Endometrial microvascular endothelial cells (primary cell): ENCODE data around the gene CDNF. TPM values are rescaled to one million over a fixed set of nuclear protein-coding genes. Genes with fewer than 3 reads are reported as not detected.

Experiments used
- in situ Hi-C: cut with HindIII; loops from 2 replicates; pipeline ENCODE4 v1.10.0; 2017; ENCODE audit warnings: low sequenced_read_pairs, low pct_unique_long_range_greater_than_20kb; ENCODE audit errors: inconsistent ontology term
- total RNA-seq: library from RNA; depleted of rRNA; stranded (reverse); fragments of >200 nt; gene quantifications from one replicate; pipeline ENCODE4 v1.2.3, GENCODE V29; 2015; ENCODE audit errors: inconsistent ontology term

Gene CDNF
- total RNA-seq, 1 donor from 2014 or later = not detected

DNA sequence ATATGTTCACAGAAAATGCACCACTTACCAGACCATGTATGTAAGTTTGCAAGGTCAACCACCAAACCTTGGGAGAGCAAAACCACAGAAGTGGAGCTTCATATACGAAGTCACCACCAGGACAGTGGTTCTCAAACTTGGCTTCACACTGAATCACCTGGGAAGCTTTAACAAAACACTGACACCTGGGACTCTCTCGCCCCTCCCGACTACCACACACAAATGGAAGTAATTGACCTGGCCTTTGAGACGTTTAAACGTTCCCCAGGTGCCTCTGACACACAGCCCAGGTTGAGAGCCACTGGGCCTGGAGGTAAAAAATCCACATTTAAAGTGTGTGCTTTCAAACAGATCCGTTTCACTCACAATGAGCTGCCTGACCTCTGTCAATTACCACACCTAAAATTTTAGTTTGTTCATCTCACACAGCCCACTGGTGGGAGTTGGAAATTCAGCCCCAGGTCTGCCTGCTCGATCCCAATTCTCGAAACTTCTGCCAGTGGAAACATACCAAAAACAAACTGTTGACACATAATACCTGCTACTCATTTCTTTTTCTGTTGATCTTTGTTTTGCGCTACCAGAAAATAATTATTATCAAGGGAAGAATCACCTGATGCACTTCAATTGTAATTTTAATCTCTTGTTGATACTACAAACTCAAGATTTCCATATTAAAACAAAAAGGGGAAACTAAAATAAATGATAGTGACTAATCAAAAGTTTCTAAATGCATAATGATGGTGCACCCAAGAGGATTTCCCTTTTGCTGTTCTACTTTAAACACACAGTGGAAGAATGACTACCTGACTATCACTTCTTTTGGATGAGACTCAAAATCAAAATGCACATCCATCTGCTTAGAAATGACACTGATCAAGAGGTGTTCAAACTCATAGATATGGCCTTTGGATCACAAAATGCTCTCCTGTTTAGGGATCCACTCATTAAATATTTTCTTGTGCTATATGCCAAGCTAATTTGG is 26.6 kb downstream of the CDNF start:
- in situ Hi-C loops = no loop called here

DNA sequence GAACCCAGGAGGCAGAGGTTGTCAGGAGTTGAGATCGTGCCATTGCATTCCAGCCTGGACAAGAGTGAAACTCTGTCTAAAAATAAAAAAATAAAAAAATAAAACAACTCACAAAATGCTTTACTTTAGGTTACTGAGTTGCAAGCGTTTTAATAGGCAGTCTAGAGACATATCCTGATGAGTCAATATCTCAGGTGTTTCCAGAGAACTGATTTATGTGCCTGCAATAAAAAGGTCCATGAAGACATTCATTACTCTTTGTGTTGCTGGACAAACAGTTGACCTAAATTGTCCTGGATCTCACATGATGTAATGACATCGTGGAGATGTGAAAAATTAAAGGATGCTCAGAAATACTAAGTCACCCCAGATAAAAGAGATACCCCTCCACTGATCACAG is 31.5 kb downstream of the CDNF start:
- in situ Hi-C loops = no loop called here

DNA sequence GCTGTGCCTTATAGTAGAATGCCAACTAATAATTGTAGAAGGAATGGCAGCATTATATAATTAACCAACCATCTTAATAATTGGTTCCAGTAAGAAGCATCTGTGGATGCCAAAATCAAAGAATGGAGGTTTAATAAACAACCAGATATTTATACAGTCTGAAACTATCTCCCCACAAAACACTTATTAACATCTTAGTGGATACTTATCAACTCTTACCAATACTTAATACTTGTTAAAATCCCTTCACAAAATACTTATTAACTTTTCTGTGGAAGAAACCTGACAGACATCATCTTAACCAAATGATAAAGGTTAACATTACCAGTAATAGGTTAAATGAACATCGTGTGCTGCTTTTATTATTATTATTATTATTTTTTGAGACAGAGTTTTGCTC is 34.0 kb downstream of the CDNF start:
- in situ Hi-C loops = no loop called here

DNA sequence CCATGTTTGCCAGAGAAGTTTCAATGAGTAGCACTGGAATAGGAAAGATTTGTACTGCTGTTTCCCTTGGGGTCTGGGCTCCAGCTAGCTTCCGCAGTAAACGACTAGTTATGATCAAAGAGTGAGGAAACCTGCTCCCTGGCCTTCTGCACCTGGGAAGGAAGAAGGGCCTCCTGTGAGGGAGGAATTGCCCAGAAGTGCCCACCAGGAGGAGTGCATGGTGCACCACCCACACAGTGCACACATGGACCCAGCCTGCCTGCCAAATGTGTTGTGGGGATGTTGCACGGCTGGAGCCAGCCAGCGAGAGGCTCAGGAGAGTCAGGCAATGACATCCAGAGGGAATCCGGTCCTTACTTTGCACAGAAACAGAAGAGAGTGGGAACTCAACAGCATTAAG is 36.1 kb downstream of the CDNF start:
- in situ Hi-C loops = no loop called here

DNA sequence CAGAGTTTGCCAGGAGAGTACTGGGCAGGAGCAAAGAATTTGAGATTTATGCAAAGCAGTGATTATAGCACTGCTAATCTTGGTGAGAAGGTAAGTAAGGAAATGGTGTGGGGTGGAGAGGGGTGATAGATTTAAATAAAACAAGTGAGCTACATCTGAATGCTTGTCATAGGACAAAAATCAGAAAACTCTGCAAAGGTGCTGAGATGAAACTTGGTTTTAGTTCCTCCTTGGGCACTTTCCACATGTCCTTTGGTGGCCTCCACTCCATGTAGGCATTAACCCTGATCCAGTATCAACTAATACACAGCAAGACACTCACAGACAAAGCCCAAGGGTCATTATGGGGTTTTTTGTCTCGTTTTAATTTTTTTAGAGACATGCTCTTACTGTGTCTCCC is 37.4 kb downstream of the CDNF start:
- in situ Hi-C loops = no loop called here

DNA sequence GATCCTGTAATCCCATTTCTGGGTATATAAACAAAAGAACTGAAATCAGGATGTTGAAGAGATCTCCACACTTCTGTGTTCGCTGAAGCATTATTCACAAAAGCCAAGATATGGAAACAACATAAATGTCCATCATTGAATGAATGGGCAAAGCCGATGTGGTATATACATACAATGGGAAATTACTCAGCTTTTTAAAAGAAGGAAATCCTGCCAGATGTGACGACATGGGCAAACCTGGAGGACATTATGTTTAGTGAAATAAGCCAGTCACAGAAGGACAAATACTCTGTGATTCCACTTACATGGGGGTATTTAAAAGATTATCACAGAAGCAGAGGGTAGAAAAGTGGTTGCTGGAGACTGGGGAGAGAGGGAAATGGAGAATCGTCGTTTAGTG is 39.2 kb downstream of the CDNF start:
- in situ Hi-C loops = loop anchor here (25.0 kb wide), 1 partner anchor 211 kb away; no protein-coding TSS in a partner anchor

DNA sequence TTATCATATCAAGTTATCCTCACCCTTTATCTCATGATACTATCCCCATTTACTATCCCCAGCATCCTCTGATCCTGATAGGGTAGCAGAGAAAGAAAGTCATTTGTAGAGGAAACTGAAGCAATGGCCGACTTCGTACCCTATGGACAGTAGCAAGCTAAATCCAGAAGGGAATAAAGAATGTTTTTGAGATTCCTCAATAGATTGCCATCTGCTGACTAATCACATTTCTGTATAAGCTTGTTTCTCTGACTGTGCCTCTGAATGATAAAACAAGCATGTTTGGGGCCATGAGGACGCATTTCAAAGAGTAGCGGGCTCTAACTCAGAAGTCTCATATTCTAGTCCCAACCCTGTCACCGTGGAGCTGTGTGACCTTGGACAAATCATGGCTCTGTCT is 49.9 kb downstream of the CDNF start:
- in situ Hi-C loops = loop anchor here (25.0 kb wide), 1 partner anchor 201 kb away; no protein-coding TSS in a partner anchor

DNA sequence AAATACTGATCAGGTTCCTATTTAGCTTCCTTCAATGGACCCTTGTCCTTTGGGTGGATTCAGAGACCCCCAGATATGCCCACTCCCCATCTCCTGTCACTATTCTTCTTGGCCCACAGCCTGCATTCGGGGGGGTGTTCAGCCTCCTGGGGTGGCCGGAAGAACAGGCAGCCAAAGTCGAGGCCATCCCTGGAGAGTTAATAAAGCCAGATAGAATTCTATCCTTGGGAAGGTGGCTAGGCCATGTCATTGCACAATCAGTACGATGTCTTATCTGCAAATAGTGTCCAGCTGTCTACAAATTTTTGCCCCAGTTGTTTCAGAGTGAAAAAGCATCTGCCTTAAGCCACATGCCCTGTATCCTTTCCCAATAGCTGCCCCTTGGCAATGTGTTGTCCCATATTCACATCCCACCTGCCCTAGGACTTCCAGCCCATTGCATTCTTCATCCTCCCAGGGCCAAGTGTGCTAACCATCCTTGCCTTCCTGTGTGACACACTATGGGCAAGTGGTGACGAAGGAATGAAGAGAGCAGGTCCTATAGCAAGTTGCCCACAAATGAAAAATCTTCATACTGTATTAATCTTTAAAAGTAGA is 53.3 kb downstream of the CDNF start:
- in situ Hi-C loops = loop anchor here (25.0 kb wide), 1 partner anchor 197 kb away; no protein-coding TSS in a partner anchor

DNA sequence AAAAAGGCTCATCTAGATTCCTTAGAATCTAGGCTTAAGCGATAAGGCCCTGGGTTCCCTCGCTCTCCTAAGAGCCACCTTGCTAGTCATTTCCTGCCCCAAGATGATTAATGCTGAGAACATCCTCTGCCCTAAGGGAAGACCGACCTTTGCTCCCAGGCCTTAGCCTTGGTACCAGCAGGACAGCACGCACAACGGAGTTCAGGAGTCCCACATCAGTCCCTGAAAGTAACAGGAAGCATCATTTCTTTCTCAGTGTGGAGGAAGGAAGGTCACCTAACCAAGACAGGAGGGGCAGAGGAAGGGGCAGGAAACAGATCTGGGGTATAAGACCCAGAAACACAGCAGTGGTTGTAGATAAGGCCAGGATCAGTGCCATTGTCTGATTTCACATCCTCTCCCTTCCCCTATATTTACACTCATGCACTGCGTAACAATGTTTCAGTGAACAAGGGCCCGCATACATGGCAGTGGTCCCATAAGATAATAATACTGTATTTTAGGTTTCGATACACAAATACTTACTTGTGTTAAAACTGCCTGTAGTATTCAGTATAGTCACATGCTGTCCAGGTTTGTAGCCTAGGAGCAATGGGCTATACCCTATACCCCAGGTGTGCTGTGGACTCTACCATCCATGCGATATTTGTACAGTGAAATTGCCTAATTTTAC is 55.0 kb downstream of the CDNF start:
- in situ Hi-C loops = loop anchor here (25.0 kb wide), 1 partner anchor 196 kb away; no protein-coding TSS in a partner anchor

DNA sequence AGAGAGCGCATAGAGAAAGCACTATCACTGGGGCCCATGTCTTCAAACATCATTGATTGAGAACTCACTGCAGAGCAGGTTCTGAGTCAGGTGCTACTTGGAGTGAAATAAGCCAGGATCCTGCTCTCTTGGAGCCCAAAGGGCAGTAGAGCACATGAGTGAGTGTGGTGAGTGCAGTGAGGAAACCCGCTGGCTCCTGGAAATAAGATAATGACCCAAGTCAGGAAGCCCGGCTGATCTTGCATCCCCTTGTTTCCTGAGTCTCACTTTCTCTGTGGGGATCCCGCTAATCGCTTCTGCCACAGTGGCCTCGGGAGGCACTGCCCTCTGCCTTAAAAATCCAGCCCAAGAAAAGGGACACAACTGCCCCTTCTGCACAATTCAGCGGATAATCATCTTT is 56.1 kb downstream of the CDNF start:
- in situ Hi-C loops = loop anchor here (25.0 kb wide), 1 partner anchor 194 kb away; no protein-coding TSS in a partner anchor

DNA sequence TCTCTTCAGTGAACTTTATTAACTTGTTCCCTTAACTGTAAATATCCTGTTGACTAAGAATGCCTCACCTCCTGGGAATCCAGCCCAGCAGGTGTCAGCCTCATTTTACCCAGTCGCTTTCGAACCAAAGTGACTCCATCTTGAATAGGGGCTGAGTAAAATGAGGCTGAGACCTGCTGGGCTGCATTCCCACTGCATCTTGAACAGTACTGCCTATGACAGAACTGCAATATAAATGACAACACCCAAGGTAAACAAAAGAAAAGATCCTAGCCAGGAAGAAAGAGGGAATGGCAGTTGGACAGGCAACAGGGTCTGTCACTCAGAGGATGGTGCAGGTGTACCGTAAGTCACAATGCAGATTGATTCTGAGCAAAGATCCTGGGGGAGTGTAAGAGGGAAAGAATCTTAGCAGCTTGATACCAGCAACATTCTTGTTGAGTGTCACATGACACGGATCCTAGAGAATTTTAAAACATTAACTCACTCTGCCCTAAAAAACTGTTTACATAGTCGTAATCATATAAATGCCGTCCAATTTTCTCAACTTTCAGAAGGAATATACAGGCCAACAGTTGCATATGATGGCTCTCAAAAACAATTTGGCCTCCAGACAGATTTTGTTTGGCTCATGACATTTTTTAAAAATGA is 58.7 kb downstream of the CDNF start:
- in situ Hi-C loops = loop anchor here (25.0 kb wide), 1 partner anchor 192 kb away; no protein-coding TSS in a partner anchor

DNA sequence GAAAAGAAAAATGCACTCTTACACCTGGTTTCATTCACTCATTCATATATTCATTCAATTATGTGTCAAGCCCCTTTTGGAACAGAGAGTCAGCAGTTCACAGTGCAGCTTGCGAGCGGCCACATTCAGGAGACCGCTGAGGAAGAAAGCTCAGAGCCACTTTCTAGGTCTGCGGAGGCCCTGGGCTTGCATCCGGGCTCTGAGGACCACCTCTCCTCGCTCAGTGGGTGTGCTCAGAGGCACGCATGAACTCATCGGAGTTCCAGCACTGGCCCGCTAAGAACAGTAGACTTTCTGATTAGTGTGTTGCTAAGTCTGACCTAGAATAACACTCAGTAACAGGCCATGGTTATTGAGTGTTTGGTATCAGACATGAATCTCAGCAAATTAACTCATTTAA is 61.3 kb downstream of the CDNF start:
- in situ Hi-C loops = loop anchor here (25.0 kb wide), 1 partner anchor 189 kb away; no protein-coding TSS in a partner anchor

DNA sequence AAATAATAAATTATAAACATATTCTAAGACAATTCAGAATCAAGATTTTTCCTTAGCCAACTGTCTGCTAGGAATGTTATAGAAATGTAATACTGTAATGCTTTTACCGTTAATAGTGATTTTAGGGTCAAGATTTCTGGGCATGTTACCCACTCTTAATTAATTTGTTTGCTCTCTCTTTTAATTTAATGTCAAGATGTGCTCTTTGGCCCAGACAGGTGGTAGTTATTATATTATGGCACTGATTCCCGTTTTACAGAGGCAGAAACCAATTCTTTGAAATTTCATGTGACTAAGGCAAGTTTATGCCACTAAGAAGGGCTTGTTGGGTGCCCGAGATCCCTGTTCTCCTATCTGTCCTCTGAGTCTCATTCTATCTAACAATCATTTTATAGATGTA is 62.2 kb downstream of the CDNF start:
- in situ Hi-C loops = loop anchor here (25.0 kb wide), 1 partner anchor 188 kb away; no protein-coding TSS in a partner anchor

DNA sequence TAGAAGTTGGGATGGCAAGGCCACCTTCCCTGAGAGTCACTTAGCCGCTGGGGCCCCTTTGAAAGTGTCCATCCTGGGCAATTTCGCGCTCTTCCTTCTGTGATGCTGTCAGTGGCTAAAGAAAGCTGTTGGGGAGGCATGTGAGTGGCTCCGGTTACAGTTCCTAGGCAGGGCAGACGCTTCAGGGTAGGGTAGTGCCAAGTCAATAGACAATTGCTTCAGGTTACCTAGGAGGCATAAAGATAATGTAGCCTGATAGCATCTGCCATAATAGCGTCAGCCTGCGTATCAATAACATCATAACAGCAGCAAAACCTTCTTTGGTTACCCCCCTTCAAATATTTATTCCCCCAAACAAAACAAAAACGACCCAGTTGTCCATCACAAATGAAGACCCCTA is 63.0 kb downstream of the CDNF start, which contains the start of gene FAM107B:
Gene FAM107B (minus strand): TSS at position 101 of the 400 bp plus-strand sequence. CDS start 234 bp downstream, outside the sequence.
- in situ Hi-C loops = loop anchor here (25.0 kb wide), 1 partner anchor 187 kb away; no protein-coding TSS in a partner anchor

DNA sequence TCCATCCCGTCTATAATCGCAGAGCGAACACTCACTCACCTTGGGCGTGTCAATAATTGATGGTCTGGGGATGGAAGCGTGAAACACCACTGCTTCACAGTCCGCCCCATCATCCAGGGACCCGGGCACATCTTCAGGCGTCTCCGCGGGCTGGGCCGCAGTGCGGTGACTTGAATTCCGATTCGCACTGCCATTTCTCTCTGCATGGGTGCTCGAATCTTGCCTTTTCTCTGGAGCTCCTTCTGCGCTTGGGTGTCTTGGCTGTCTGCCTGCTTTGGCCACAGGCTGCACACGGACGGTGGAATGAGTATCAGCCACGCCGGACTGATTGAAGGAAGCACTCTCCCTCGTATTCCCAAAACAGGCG is 63.6 kb downstream of the CDNF start:
- in situ Hi-C loops = no loop called here

DNA sequence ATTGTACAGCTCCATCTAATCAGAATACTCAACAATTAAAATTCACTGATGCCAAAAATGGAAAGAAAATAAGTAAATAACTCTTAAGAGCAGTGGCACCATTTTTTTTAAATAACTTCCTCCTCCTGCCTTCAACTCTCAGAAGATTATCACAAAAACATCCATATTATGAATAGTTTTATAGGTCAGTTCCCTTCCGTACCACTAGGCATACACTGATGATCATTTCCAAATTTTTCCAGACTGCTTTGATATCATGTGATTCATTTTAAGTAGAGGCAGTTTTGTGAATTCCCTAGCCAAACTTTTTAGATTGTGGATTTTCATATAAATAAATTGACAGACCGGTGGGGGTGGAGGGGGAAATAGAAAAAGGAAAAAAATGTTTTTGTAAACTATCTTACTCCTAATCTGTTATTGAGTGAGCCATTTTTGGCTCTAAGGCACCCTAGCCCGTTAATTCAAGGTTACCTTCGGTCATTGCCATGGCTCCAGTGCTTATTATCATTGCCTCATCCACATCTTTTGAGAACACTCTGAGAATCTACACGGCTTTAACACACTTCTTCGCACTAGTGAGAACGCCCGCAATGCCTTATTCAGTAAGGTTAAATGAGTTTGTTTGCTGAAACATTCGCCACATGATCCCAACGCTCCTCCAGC is 64.2 kb downstream of the CDNF start:
- in situ Hi-C loops = no loop called here

DNA sequence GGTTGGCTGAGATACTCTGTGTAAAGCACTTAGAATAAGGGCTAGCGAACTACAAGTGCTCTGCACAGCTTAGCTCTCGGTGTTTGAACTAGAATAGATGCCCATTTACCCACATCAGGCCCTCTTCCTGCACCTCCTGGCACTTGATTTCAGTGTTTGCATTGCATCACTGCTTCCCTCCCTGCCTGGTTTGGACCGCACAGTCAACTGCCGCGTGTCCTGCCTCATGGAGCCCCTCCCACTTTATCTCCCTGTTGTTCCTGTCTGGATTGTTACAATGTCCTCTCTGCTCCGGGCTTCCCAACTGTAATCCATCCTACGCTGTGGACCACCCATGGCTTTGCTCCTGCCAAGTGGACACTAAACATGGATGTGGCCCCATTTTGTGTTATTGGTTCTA is 65.4 kb downstream of the CDNF start:
- in situ Hi-C loops = no loop called here

DNA sequence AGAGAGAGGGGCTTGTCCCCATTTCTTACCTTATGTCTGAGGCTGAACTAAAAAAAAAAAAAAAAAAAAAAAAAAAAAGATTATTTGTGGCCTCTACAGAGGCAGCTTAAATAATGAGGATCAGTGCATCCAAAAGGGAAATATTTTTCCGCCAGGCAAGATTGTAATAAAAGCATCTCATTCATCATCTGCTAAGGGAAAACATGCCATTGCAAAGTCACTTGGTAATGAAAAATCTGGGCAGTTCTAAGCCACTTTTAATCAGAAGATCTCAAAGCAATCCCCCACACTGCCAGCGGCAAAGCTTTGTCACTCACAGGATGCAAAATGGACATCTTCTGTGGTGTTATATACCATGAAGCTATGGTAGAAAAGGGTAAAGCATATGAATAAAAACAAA is 66.9 kb downstream of the CDNF start:
- in situ Hi-C loops = no loop called here
